Measurements from ENCODE around the gene SNTG2.
"Not testable (repeated sequence)": the region's sequence is repeated elsewhere in the genome, so short reads cannot be mapped to it uniquely, and the experiment has no call there.

SNTG2 gene

GRCh38 chr2:950080-950966, at the start of gene SNTG2:
Gene SNTG2 (plus strand): TSS chr2:950849. CDS start chr2:950997, 148 bp downstream.
- DNase-seq = peak; percentile 20 to 67

DNA sequence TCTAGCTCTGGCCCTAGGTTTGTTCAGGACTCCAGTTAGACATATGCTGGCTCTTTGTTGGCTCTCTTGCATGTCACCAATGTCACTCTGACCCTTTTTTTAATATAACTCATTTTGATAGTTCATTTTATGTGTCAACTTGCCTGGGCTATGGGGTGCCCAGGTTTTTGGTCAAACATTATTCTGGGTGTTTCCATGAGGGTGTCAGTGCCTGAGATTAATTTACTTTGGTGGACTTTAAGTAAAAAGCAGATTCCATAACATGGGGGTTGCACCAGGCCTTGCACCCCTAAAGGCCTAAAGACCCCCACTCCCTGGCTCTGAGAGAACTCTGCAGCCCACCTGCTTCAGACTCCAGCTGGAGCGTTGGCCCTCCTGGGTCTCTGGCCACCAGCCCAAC, 48.1 kb upstream of the SNTG2 start:
- DNase-seq = no peak

- peak in 1 of 2 experiments; percentile 17 for DNase-seq
These were observed 47.3 kb upstream of the SNTG2 start for GRCh38 chr2:903223-903900.

DNA sequence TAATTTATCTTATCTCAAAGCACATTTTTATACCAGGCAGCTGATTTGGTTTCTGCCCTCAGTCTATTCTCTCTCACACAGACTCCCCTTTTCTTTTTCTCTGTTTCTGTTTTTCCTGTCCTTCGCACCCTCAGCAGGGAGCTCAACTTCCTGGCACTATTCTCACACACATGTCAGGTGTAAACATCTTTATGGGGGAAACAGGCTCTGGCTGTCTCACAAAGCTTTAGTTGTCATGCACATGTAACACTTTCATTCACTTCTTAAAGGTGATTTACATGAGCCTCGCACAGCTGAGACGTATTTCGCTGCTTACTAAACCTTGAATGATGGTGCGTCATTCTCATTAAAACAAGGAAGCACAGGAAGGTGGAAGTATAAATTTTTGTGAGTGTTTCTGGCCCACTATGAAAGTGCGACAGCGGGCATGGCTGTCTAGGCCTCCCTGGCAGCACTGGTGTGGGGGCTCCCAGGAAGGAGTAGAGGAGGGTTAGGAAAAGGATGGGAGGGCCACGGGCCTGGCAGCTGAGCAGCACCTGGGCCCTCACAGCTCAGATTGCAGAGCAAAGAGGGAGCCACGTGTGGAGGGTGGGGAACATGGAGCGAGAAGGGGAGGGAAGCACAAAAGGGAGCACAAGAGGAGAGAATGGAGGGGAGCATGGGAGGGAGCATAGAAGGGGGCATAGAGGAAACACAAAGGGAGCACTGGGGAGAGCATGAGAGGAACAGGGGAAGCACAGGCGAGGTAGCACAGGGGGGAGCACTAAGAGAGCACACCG, 46.2 kb upstream of the SNTG2 start:
- DNase-seq = no peak

- DNase-seq = no peak
These were observed 45.4 kb upstream of the SNTG2 start for GRCh38 chr2:905091-905832.

DNA sequence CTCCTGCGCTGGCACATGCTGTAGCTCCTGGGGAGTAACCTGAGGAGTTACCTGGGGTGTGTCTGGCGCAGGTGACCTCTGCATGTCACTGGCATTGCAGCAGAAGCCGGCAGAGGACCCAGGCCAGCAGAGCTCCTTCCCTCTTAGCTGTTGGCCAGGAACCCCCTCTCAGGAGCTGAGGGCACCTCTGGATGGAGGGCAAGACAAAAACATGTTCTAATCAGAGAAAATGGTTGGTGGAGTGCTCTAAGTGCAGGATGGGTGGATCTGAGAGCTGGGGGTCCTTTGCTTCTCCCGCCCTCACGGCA, 44.9 kb upstream of the SNTG2 start:
- DNase-seq = no peak

GRCh38 chr2:907706-908105, 42.9 kb upstream of the SNTG2 start:
- DNase-seq = no peak

GRCh38 chr2:908568-908967, 42.1 kb upstream of the SNTG2 start:
- DNase-seq = no peak

DNA sequence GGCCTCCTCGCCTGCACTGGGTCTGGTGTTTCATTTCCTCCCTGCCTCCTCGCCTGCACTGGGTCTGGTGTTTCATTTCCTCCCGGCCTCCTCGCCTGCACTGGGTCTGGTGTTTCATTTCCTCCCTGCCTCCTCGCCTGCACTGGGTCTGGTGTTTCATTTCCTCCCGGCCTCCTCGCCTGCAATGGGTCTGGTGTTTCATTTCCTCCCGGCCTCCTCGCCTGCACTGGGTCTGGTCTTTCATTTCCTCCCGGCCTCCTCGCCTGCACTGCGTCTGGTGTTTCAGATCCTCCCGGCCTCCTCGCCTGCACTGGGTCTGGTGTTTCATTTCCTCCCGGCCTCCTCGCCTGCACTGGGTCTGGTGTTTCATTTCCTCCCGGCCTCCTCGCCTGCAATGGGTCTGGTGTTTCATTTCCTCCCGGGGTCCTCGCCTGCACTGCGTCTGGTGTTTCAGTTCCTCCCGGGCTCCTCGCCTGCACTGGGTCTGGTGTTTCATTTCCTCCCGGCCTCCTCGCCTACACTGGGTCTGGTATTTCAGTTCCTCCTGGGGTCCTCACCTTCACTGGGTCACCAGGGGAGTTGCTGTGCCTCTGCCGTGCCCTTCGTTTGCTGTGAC, 40.8 kb upstream of the SNTG2 start:
- not testable (repeated sequence) for DNase-seq

GRCh38 chr2:910698-911097, 40.0 kb upstream of the SNTG2 start:
- DNase-seq = no peak

GRCh38 chr2:915979-916378, 34.7 kb upstream of the SNTG2 start:
- DNase-seq = no peak

DNA sequence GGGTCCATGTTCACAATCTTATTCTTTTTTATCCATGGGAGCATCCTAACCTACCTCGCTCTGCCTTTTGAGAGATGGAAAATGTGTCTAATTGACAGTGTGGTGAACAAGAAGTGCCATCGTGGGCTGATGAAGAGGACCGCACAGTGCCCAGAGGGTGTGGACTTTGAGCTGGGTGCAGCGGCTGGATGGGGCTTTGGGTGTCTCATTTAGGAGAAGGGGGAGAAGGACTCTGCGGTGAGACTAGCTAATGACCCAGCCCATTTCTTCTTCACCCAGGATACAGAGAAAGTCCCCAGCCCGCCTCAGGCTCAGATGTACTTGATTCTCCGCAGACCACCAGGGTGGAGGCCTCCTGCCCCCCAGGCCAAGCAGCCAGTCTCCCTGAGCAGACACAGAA, 33.7 kb upstream of the SNTG2 start:
- DNase-seq = no peak

- no peak for DNase-seq
These were observed 31.0 kb upstream of the SNTG2 start for GRCh38 chr2:919672-920071.

- no peak for DNase-seq
These were observed 30.1 kb upstream of the SNTG2 start for GRCh38 chr2:920573-920972.

DNA sequence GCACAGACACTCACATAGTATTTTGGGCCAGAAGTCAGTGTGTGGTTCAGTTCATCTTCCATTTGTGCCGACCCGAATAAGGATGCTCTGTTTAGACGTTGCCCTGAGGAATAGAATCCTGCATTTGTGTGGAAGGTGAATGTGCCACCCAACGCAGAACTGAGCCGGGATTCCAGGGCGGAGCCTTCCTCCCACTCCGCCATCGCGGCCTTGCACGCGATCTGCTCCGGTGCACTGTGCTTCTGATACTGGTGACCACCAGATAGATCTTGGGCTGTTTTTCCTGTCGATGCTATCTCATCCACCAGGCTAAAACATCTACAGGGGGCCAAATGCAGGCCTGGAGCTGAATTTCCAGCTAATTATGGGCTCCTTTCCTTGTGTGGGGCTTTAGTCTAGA, 29.6 kb upstream of the SNTG2 start:
- no peak for DNase-seq

DNA sequence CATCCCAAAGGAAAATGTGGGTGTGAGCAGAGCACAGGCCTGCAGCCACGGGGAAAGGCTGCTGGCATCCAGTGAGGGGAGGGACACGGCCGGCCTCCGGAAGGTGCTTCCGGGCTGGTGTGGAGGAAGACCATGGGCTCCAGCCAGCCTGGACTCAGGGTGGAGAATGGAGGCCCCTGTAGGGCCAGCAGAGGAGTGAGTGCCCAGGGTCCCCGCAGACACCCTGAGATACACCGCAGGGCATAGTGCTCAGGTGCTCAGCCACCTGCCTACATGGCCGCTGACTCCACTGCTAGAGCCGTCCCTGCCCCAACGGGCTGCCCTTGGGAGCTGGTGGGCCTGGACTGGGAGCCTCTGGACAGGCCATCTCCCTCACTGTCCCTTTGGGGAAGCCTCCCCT, 28.5 kb upstream of the SNTG2 start:
- no peak for DNase-seq

- no peak for DNase-seq
These were observed 26.6 kb upstream of the SNTG2 start for GRCh38 chr2:923832-924601.

GRCh38 chr2:924701-925100, 25.9 kb upstream of the SNTG2 start:
- DNase-seq = no peak

GRCh38 chr2:925309-925708, 25.3 kb upstream of the SNTG2 start:
- DNase-seq = no peak

DNA sequence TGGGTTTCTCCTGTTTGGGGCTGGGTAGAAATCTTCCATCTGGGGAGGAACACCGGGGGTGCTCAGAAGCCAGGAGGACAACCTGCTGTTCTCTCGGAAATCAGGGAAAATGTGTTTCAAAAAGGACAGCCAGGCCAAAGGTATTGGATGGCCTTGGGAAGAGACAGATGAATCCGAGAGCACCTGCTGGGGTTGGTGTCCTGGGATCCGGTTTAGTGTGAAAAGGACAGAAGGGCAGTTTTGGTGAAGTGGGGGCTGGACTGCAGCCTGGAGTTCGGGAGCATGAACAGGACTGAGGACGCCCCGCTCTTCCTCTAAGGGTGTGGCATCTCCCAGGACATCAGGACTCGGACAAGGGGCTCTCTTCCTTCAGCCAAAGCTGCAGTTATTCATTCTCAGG, 24.9 kb upstream of the SNTG2 start:
- no peak for DNase-seq

DNA sequence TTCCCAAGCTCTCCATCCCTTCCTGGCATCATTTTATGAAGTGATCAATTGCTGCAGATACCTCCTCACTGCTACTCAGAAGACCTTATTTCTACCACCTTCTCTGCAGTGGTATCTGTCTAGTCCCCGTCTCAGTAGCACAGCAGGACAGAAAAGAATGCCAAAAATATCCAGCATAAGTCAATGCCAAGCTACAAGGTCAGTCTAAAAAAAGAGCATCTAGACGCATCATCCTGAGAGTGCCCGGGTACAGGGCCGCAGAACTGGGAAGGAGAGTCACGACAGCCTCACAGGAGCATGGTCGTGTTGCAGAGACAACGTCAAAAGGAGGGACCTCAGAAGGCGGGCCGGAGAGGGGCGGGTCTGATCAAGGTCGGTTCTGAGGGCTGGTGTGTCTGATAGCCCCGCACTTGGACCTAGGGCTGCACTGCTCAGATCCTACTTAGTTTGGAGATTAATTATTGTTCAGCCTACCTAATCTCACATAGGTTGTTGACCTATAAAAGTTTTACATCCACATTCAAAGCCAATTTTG, 24.3 kb upstream of the SNTG2 start:
- no peak for DNase-seq

DNA sequence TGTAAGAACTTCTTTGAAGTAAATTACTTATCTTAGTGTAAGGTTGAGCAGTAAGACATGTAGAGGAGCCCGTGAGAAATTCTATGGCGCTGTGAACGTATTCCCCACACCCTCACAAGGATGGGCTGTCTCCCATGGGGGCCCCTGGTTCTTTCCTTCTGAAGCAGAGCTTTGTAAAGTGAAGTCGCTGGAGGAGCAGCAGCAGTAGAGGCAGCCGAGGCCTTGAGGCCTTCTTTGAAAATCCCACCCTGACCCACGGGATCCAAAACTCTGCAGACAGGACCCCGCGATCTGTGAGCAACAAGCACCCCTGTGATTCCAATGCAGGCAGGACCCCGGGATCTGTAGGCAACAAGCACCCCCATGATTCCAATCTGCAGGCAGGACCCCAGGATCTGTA, 23.8 kb upstream of the SNTG2 start:
- no peak for DNase-seq

All from NCI-H526 (cell line).